ENCODE data around the gene SDC3. TPM values are rescaled to one million over a fixed set of nuclear protein-coding genes. Genes with fewer than 3 reads are reported as not detected.

Gene SDC3
- total RNA-seq, 1 donor from 2014 or later: 2.4 TPM

- Histone ChIP-seq H3K27me3 (ENCODE audit: control insufficient read depth, insufficient read depth, low read length) (peaks cover 1% of the 10 kb centered on the region), H3K36me3 (ENCODE audit: control insufficient read depth, insufficient read depth, low read length) (no peaks in the 10 kb centered on the region), H3K4me3 (ENCODE audit: low read depth, low read length) (no peak overlapping the region)
- FAIRE-seq (no peak), DNase-seq (ENCODE audit: low read depth) (no peak)
- TF ChIP-seq CTCF (IDR thresholded peaks at IDR 0.05; ENCODE audit: insufficient read depth, low read length, severe bottlenecking): no peak
Measured at GRCh38 chr1:30864681-30865080, 43.9 kb downstream of the SDC3 start.

GRCh38 chr1:30863858-30864604 lies 44.5 kb downstream of the SDC3 start:
- TF ChIP-seq CTCF (IDR thresholded peaks at IDR 0.05; ENCODE audit: insufficient read depth, low read length, severe bottlenecking): no peak
- no peaks in the 10 kb centered on the region for H3K36me3 ChIP-seq (ENCODE audit: control insufficient read depth, insufficient read depth, low read length)
- peaks cover 1% of the 10 kb centered on the region for H3K27me3 ChIP-seq (ENCODE audit: control insufficient read depth, insufficient read depth, low read length)
- H3K4me3 ChIP-seq (ENCODE audit: low read depth, low read length): no peak overlapping the region
- FAIRE-seq (no peak), DNase-seq (ENCODE audit: low read depth) (no peak)

- TF ChIP-seq CTCF (IDR thresholded peaks at IDR 0.05; ENCODE audit: insufficient read depth, low read length, severe bottlenecking): no peak
- DNase-seq (ENCODE audit: low read depth): no peak
- no peak for FAIRE-seq
- H3K36me3 ChIP-seq (ENCODE audit: control insufficient read depth, insufficient read depth, low read length): no peaks in the 10 kb centered on the region
- no peak overlapping the region for H3K4me3 ChIP-seq (ENCODE audit: low read depth, low read length)
- peaks cover 5% of the 10 kb centered on the region for H3K27me3 ChIP-seq (ENCODE audit: control insufficient read depth, insufficient read depth, low read length)
Measured at GRCh38 chr1:30860320-30860652, 48.3 kb downstream of the SDC3 start.

- Histone ChIP-seq H3K36me3 (ENCODE audit: control insufficient read depth, insufficient read depth, low read length) (no peaks in the 10 kb centered on the region), H3K4me3 (ENCODE audit: low read depth, low read length) (no peak overlapping the region), H3K27me3 (ENCODE audit: control insufficient read depth, insufficient read depth, low read length) (peaks cover 4% of the 10 kb centered on the region)
- DNase-seq (ENCODE audit: low read depth): no peak
- no peak for FAIRE-seq
- TF ChIP-seq CTCF (IDR thresholded peaks at IDR 0.05; ENCODE audit: insufficient read depth, low read length, severe bottlenecking): no peak
Measured at GRCh38 chr1:30857964-30858363, 50.6 kb downstream of the SDC3 start.

- no peak for FAIRE-seq
- TF ChIP-seq CTCF (IDR thresholded peaks at IDR 0.05; ENCODE audit: insufficient read depth, low read length, severe bottlenecking): no peak
- no peak for DNase-seq (ENCODE audit: low read depth)
- no peaks in the 10 kb centered on the region for H3K36me3 ChIP-seq (ENCODE audit: control insufficient read depth, insufficient read depth, low read length)
- peaks cover 4% of the 10 kb centered on the region for H3K27me3 ChIP-seq (ENCODE audit: control insufficient read depth, insufficient read depth, low read length)
- no peak overlapping the region for H3K4me3 ChIP-seq (ENCODE audit: low read depth, low read length)
Measured at GRCh38 chr1:30857062-30857461, 51.5 kb downstream of the SDC3 start.

DNA sequence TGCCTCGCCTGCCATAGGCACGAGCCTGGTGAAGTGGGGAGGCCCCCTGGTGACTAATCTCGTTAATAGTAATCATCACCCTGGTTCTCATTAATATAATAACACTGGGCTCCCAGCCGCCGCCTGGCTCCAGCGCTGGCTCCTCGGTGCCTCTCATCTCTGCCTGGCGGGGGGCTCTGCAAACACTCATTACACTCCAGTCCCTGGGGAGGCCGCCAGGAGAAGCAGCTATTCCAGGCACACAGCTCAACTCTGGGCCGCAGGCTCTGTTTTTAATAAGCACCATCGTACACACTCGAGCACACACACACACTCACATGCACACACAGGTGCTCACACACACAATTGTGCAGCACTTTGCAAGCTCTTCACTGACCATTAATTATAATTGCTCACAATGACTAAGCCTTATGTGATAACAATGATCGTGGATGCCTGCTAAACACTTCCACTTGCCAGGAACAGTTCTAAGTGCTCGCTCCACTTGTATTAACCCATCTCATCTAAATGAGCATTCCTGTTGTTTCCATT lies 52.2 kb downstream of the SDC3 start:
- no peak for FAIRE-seq
- H3K27me3 ChIP-seq (ENCODE audit: control insufficient read depth, insufficient read depth, low read length): peaks cover 4% of the 10 kb centered on the region
- H3K36me3 ChIP-seq (ENCODE audit: control insufficient read depth, insufficient read depth, low read length): no peaks in the 10 kb centered on the region
- TF ChIP-seq CTCF (IDR thresholded peaks at IDR 0.05; ENCODE audit: insufficient read depth, low read length, severe bottlenecking): no peak
- no peak overlapping the region for H3K4me3 ChIP-seq (ENCODE audit: low read depth, low read length)
- DNase-seq (ENCODE audit: low read depth): no peak

Measured in bronchial epithelial cell (primary cell).